Adipose tissue (tissue), 3 donors: ENCODE results near the gene FA2H. TPM values are rescaled to one million over a fixed set of nuclear protein-coding genes. Genes with fewer than 3 reads are reported as not detected.
"Not testable (repeated sequence)": the region's sequence is repeated elsewhere in the genome, so short reads cannot be mapped to it uniquely, and the experiment has no call there.

ENCODE experiments used
- H3K27ac ChIP-seq: one replicate; pipeline ENCODE4 v1.5.1; 2013; ENCODE audit warnings: low read depth, low read length
- WGBS, 3 donors: extraction: QIAGEN DNeasy Blood & Tissue Kit; methylation state at CpG; one replicate each; pipeline ENCODE4 v1.1.7; 2013; 5-methylcytosine and 5-hydroxymethylcytosine counted together
- polyA plus RNA-seq, 3 donors: library from polyadenylated mRNA; stranded (reverse); fragments of 200-250 nt; gene quantifications; one replicate each; pipeline ENCODE4 v1.2.3, GENCODE V29; 2013
- donor health status: healthy with polysubstance abuse.
- donor health status: Bipolar disorder and iron deficiency.
- donor health status: healthy.

Gene FA2H
- polyA plus RNA-seq, 3 donors = 1.0 to 4.0 (median 2.8) TPM

DNA sequence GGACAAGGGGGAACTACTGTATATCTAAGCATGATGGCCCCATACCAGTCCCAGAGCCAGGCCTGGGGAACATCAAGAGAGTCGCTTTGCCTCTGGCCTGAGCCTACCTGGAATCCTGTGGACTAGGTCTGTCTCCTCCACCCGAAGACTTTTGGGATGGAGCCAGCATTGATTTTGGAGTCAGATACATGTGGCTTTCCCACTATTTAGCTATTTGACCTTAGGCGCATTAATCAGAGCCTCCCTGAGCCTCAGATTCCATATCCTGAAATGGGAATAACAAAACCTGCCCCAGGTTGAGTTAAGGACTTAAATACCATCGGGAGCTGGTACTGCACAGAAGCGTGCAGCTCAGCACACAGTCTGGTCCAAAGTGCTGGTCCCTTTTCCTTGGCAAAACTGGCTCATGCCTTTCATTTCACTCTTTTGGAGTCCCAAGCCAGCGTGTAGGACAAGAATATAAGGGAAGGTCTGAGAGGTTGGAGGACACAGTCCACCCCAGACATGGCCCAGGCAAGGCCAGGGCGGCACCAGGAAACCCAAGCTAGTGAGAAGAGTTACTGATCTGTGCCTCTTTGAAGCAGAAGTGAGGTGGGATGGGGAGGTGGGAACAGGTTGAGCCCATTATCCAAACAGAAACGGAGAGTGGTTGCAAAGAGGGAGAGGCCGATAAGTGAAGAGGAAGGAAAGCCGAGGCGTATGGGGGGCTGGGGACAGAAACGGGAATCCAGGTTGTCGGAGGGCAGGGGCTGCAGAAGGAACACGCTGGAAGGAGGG is 986 bp downstream of the FA2H start:
- H3K27ac ChIP-seq = no peak overlapping the region
- WGBS, 3 donors = 23 to 50% (median 49%) methylated on average over 14 of the region's 14 CpGs

DNA sequence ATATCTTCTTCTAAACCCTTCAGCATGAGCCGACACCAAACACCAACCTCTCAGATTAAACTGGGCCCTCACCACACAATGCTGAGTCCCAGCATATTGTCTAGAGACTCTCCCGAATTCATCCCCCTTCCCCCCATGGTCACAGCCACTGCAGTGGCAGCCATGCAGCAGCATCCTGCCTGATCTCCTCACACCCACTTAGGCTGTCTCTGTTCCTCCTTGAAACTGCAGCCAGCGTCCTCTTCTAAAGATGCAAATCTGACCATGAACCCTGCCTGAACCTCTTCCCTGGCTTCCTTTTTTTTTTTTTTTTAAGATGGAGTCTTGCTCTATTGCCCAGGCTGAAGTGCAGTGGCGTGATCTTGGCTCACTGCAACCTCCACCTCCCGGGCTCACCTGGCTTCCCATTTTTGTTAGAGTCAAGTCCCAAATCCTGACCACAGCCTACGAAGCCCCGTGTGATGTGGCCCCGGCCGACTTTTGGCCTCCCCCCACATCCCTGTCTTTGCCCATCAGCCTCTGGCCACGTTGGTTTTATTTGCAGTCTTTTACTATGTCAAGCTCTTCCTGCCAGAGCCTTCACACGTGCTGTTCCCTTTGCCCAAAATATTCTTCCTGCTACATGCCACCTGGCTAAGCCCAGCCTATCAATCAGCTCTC is 2.8 kb downstream of the FA2H start:
- no peak overlapping the region for H3K27ac ChIP-seq
- WGBS, 3 donors = 66 to 77% (median 67%) methylated on average over 11 of the region's 11 CpGs

DNA sequence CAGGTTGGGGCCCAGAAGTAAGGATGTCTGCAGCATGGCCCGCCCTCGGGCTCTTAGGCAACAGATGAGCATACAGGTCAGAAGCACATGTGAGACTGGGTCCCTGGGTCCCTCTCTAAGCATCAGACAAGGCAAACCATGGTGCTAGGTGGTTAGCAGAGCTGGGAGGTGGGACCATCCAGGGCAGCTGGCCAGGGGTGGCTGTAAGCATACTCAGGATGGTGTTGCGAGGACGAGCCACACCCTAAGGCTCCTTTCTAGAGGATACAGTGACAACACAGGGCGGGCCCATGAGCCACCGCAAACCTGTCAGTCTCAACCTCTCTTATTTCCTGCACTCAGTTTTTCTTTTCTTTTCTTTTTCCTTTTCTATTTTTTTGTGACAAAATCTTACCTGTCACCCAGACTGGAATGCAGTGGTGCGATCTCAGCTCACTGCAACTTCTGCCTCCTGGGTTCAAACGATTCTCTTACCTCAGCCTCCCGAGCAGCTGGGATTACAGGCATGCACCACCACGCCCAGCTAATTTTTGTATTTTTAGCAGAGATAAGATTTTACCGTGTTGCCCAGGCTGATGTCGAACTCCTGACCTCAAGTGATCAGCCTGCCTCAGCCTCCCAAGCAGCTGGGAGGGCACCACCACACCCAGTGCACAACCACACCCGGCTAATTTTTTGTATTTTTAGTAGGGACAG is 3.6 kb downstream of the FA2H start:
- no peak overlapping the region for H3K27ac ChIP-seq
- 87 to 88% (median 87%) methylated on average over 13 of the region's 13 CpGs for WGBS, 3 donors

DNA sequence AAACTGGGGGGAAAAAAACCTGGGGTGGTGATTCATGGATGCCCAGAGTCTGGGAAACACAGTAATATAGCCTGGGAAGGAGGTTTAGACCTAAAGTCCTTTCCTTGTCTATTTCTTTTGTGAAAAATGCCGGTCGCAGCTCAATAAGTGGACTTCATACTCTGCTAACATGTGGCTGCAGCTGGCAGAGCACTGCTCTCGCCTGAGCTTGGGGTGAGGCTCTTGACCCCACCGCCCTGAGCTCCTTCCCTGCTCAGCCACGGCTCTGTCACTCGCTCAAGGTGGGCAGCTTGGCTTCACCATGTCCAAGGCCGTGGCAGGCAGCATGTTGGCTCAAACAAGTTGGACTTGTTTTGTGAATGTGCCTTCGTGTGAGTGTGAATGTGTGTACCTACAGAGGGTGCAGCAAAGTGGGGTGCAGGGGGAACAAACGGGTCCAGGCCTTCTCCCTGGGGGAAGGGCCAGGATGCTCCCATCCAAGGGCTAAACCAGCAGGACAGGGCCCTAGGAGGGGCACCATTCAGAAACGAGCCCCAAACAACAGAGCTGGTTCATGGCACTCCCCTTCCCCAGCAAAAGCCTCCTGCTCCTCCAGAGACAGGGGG is 4.9 kb downstream of the FA2H start:
- H3K27ac ChIP-seq = no peak overlapping the region
- 59 to 83% (median 73%) methylated on average over 10 of the region's 10 CpGs for WGBS, 3 donors

DNA sequence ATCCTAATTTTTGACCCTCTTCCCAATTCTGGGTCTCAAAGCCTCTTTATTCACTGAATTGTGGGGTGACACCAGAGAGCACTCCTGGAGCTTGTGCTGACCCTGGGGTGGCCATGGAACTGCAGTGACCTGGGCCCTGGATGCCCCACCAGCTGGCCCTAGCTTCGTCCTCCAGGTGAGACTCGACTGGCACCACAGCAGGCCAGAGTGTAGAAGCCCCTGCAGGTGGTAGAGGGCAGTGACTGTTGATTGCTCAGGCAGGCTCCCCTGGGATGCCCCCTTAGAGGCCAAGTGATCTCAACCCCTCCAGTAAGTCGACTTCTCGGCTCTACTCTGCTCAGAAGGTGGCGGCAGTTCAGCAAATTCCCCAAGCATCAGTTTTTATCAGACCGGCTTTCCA is 6.4 kb downstream of the FA2H start:
- H3K27ac ChIP-seq = no peak overlapping the region
- WGBS, 3 donors = 58 to 88% (median 64%) methylated on average over 6 of the region's 6 CpGs

DNA sequence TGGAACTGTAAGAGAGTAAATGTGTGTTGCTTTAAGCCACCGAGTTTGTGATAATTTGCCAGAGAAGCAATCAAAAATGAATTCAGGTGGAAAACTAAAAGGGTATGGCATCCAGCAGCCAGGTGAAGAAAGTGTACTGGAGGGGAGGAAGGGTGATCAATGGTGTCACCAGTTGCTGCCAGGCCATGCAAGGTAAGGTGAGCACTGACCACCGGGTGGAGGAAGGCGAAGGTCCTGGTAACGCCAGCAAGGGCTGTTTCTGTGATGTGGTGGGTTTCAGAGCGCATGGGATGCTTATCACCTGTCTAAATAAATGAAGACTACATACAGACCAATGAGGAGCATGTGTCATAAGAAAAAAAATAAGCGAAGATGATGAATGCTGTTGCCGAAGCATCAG is 6.9 kb downstream of the FA2H start:
- 72 to 90% (median 79%) methylated on average over 7 of the region's 7 CpGs for WGBS, 3 donors
- H3K27ac ChIP-seq = no peak overlapping the region

DNA sequence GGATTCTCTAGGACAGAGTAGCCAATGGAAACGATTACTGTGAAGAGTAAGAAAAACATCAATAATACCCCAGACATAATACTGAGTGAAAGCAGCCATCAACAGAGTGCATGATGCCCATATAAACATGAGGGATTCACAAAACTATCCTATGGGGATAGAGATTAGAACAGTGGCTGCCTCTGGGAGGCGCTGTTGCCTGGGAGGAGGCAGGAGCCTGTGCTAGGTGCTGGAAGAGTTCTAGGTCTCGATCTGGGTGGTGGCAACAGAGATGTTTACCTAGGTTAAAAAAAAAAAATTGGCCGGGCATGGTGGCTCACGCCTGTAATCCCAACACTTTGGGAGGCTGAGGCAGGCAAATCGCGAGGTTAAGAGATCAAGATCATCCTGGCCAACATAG is 7.9 kb downstream of the FA2H start:
- WGBS, 3 donors = 89 to 93% (median 93%) methylated on average over 7 of the region's 7 CpGs
- H3K27ac ChIP-seq = no peak overlapping the region

DNA sequence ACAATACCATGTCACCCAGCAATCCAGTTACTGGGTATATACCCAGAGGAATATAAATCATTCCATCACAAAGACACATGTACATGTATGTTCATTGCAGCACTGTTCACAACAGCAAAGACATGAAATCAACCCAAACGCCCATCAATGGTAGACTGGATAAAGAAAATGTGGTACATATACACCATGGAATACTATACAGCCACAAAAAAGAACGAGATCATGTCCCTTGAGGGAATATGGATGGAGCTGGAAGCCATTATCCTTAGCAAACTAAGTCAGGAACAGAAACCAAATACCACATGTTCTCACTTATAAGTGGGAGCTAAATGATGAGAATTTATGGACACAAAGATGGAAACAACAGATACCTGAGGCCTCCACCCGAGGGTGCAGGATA is 10.4 kb downstream of the FA2H start:
- 77 to 80% (median 78%) methylated on average over 3 of the region's 3 CpGs for WGBS, 3 donors
- not testable (repeated sequence) for H3K27ac ChIP-seq

DNA sequence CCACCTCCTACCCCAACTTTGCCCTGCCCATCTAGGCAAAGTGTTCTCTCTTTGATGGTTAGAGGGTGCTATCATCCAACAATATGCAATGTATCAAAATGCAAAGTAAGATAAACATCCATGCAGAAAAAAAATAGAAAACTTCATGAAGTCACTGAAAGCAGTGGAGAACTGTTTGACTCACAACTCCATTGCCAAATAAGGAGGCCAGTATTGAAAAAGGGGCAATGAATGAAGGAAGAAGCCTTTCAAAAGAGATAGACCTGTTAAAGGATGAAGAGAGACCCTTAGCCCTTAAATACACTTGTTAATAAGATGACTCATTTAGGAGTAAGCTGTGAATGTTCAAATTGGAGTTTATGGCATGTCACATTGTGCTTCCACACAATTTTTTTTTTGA is 13.0 kb downstream of the FA2H start:
- H3K27ac ChIP-seq = no peak overlapping the region

DNA sequence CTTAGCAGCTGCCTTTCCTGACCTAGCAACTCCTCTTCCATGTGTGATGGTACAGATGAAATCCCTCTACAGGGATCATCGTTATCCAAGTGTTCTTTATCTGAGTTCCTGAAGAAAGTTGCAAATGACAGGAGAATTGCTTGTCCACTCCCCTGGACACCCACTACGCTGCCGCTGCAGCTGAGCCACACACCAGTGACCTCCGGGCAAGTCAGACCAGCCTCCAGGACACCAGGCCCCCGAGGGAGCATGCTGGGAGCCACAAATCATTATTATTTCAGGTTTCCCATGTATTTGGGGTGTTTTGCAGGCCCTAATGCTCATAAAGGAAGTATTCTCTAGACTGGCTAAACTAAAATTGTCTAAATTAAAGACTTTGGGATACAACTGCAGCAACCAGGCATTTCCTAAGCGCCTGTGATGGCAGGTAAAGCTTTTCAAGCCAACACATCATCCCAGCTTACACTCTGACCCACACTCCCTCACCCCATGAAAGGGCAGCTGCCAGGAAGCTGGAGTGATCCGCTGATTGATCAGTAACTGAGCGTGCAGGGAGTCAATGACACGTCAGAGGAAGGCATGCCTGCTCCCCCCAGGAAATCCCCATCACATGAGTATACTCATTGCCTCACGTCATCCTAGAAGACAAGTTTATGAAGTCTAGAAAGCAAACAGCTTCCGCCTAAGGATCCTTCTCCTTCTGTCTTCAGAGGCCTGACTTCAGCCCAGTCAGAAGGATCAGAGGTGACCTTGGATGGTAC is 14.4 kb downstream of the FA2H start:
- H3K27ac ChIP-seq = no peak overlapping the region
- 68 to 84% (median 70%) methylated on average over 11 of the region's 11 CpGs for WGBS, 3 donors

DNA sequence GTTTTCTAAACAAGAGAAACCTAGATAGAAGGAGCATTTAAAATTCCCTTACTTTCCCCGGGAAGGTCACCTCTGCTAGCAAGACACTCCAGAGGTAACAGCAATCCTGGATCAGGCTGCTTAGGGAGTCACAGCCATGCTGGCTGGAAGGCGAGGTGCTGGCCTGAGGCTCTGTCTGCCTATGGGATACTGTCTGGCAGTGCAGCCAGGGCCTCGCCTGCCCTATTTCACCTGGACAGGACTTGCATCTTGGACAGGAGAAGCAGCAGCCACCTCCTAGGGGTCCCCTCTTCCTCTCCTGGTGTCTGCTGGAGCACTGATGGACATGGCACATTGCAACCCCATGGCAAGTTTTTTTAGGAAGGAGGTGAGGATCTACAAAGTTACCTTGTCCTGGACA is 15.1 kb downstream of the FA2H start:
- WGBS, 3 donors = 85 to 94% (median 90%) methylated on average over 3 of the region's 3 CpGs
- H3K27ac ChIP-seq = no peak overlapping the region

DNA sequence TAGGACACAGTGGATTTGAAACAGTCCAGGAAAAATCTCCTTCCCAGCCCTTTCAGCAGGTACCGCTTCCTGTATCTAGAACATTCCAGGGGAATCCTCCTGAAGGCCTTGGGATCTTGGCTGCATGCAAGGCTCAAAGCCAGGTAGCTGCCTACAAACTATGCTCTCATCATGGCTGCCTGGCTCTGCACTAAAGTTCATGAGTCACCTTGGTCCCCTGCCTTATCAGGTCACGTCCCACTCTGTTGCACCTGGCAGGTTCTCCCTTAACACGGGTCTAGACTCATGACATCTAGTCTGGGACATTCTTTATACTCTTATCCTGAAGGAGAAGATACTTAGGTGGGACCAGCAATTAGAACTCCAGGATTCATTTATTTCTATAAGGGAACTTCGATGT is 15.8 kb downstream of the FA2H start:
- no peak overlapping the region for H3K27ac ChIP-seq
- 70 to 91% (median 88%) methylated on average over 4 of the region's 4 CpGs for WGBS, 3 donors

DNA sequence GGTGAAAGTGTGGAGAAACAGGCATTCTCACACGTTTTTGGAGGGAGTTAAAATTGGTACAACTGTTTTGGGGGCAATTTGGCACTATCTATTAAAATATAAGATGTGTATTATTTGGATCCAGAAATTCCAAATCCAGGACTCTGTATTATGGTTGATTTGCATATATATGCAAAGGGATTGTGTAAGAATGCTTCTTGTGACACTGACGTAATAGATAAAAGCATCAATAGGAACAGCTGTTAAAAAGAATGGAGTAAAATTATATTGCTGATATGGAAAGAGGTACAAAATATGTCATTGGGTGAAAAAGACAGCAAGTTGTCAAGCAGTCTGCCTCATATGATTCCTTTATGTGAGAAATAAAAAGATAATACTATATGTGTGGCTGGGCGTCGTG is 17.3 kb downstream of the FA2H start:
- WGBS, 3 donors = 68 to 90% (median 69%) methylated on average over 4 of the region's 4 CpGs
- H3K27ac ChIP-seq = no peak overlapping the region

DNA sequence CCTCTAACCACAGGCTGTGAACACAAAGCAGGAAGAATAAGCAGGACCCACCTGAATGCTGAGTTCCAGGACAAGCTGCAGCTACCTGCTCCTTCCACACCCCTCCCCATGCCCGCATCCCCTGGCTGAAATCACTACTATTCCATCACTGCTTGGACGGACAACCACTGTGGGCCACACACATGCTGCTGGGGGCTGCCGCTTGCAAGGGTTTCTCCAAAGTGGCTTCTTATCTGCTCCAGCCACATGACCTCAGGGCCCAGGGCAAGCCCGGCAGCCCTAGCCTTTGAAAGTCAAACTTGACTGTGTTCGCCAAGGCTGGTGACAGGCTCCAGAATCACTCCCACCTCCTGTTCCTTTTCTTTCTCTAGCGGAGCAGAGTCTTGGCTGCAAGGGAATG is 18.4 kb downstream of the FA2H start:
- WGBS, 3 donors = 71 to 83% (median 78%) methylated on average over 6 of the region's 6 CpGs
- H3K27ac ChIP-seq = no peak overlapping the region

DNA sequence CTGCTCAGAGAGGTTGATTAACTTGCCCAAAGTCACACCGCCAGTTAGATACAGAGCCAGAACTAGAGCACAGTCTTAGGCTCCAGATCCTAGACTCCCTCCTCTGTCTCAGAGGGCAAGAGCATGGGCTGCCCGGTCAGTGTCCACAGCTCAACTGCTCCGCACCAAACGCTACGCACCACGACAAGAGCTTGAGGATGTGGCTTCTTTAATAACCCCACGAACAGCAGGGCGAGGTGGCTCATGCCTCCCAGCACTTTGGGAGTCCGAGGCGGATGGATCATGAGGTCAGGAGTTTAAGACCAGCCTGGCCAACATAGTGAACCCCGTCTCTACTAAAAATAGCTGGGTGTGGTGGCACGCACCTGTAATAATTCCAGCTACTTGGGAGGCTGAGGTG is 21.4 kb downstream of the FA2H start:
- 85 to 93% (median 88%) methylated on average over 12 of the region's 12 CpGs for WGBS, 3 donors
- no peak overlapping the region for H3K27ac ChIP-seq

DNA sequence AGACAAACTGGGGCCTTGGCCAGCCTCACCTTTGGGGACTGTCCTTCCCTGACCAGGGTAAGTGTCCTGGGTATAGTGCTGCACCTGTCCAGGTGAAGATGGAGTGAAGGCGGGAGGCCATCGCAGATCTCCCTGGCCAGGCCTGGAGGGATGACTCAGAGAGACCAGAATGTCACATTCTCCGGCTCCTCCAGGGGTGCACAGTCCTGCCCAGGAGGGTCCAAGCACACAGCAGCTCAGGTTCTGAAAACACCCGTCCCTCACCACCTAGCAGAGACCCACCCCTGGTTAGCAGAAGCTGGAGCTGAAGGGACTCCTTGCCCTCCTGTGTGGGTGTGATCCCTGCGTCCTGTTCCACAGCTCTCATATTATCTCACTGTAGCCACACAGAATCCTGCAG is 21.9 kb downstream of the FA2H start:
- no peak overlapping the region for H3K27ac ChIP-seq
- 88 to 94% (median 91%) methylated on average over 5 of the region's 5 CpGs for WGBS, 3 donors

DNA sequence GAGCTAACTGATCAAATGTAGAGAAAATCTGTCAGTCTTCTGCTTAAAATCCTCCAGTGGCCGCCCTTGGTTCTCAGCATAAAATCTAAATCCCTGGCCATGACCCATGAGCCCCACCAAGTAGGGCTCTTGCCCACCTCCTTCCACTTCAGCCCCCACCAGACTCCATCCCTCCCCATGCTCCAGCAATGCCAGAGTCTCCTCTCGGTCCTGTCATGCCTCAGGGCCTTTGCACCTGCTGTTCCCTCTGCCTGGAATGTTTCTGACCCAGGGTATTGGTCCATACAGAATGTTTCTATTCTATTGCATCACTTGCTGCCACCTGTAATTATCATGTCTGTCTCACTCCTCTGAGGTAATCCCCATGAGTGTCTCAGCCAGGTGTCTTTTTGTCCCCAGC is 22.4 kb downstream of the FA2H start:
- H3K27ac ChIP-seq = no peak overlapping the region
- 83 to 95% (median 93%) methylated on average over 2 of the region's 2 CpGs for WGBS, 3 donors

DNA sequence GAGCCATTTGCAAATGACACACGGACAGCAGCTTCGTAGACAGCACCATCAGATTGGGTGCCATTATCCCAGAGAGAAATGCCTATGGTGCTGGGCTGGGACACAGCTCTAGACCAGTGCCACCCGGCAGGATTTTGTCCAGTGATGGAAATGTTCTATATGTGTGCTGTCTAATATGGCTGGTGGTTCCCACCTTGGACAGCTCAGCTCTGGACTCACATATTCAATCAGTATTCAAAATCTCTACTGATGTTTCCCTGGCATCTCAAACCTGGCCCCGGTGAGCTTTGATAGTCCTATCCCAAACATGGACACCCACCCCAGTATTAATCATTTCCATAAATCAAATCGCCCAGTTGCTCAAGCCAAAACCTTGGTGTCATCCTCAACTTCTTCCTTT is 23.0 kb downstream of the FA2H start:
- no peak overlapping the region for H3K27ac ChIP-seq
- 87 to 93% (median 91%) methylated on average over 5 of the region's 5 CpGs for WGBS, 3 donors
